GM18508 (cell line): ENCODE measurements around the gene QKI.

Experiments
- ATAC-seq: cut with Tn5 transposase; IDR thresholded peaks from one replicate; pipeline ENCODE4 v1.9.1; 2021; ENCODE audit warnings: moderate number of reproducible peaks; ENCODE audit not compliant: insufficient read depth, unreplicated experiment

QKI gene

GRCh38 chr6:163522033-163522432 lies 107.5 kb downstream of the QKI start:
- ATAC-seq: no peak

DNA sequence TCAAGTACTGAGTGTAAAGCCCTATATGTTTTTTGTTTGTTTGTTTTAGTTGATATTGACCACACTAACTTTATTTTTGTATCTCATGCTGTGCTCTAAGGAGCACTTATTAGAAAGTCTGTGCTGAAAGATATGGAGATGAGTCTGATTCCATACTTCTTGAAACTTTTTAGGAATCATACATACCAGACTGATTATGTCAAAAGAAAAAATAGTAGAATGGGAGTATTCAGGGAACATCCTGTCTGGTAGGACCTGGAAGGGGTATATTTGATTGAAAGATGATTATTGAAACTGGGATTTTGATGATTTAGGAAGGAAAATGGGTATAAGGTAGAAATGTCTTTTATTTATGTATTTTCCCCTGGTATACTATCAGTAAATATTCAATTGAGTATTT lies 111.4 kb downstream of the QKI start:
- no peak for ATAC-seq

GRCh38 chr6:163526346-163526745 lies 111.8 kb downstream of the QKI start:
- ATAC-seq: no peak

GRCh38 chr6:163527291-163527690 lies 112.8 kb downstream of the QKI start:
- ATAC-seq: no peak

- no peak for ATAC-seq
Observed at GRCh38 chr6:163529605-163530004, 115.1 kb downstream of the QKI start.

- no peak for ATAC-seq
Observed at GRCh38 chr6:163530406-163530805, 115.9 kb downstream of the QKI start.

DNA sequence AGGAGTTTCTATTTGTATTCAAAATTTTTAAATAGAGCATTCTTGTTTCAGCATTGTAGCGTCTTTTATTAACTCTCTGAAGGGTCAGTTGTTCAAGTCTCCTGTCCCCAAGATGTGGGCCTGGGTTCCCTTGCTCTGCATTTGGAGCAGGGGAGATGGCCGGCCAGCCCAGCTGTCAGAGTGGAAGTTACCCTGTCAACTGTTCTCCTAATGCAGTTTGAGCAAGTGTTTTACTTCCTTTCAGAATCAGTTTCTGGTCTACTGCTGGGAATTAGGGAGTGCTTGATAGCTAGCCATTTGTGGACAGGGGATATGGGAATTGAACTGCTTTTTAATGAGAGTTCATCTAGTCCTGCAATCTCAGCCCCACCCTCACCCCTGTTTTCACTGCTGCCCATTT lies 116.6 kb downstream of the QKI start:
- no peak for ATAC-seq

- no peak for ATAC-seq
Observed at GRCh38 chr6:163532526-163533078, 118.1 kb downstream of the QKI start.

- no peak for ATAC-seq
Observed at GRCh38 chr6:163533443-163533842, 118.9 kb downstream of the QKI start.

GRCh38 chr6:163536770-163537169 lies 122.3 kb downstream of the QKI start:
- ATAC-seq: no peak

GRCh38 chr6:163538331-163538730 lies 123.8 kb downstream of the QKI start:
- ATAC-seq: no peak

DNA sequence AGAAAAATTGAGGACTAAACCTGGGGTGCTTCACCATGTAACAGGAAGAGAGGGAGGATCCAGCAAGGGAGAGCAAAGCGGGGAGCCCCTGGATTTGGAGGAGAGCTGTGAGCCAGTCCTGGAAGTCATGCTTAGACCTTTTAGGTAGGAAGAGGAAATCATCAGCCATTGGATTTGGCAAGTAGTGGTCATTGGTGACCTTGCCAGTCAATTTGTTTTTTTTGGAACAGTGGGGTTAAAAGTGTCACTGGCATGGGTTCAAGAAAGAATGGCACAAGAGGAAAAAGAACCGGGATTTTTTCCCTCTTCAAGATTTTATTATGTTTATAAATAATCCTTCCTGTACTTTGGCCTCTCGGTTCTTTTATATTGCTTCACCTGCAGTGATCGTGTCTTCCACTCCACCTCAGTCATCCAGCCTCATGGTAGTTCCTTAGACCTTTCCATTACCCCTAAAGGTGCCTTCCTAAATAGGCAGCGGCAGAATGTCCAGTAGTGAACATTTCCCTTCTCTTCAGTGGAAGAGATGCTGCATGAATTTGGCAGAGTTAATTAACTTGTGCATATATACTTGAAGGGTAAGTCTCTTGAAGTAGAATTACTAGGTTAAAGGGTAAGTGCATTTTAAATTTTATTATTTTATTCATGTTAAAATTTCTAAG lies 124.7 kb downstream of the QKI start:
- ATAC-seq: no peak

GRCh38 chr6:163543321-163543720 lies 128.8 kb downstream of the QKI start:
- no peak for ATAC-seq

- ATAC-seq: no peak
Observed at GRCh38 chr6:163545370-163545769, 130.9 kb downstream of the QKI start.

GRCh38 chr6:163547287-163547686 lies 132.8 kb downstream of the QKI start:
- no peak for ATAC-seq

- ATAC-seq: no peak
Observed at GRCh38 chr6:163548624-163549023, 134.1 kb downstream of the QKI start.

- ATAC-seq: no peak
Observed at GRCh38 chr6:163554032-163554431, 139.5 kb downstream of the QKI start.

DNA sequence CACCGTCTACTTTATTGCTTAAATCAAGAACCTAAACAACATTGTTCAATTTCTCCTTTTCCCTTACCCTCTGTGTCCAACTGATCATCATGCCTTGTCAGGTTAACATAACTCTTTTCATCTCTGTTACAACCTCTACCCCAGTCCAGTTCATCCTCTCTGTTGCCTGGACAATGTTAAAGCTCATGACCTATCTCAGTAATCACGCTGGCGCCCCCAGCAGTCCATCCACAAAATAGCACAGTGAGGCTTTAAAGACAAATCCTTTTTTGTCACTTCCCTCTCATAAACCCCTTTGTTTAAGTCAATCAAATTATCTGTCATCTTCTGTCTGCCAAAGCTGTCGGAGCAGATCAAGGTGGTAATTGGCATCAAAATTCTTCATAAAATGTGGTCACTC lies 140.1 kb downstream of the QKI start:
- ATAC-seq: no peak

- no peak for ATAC-seq
Observed at GRCh38 chr6:163559661-163560060, 145.1 kb downstream of the QKI start.

- no peak for ATAC-seq
Observed at GRCh38 chr6:163563318-163563717, 148.8 kb downstream of the QKI start.

DNA sequence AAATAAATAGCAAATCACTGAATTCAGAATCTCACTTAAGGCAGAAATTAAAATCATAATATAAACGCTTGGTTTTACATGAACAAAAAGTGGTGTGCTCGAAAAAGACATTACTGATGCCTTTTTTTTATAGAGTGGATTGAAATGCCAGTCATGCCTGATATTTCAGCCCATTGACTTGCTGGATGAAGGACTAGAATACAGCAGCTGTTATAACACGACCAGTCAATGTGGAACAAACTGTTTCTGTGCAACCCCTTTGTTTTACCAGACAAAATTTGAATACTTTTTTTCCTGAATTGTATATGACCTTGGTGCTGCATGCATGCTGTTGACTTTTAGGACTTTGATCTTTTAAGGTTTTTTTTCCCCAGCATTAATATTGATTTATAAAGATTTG lies 150.0 kb downstream of the QKI start:
- ATAC-seq: no peak

DNA sequence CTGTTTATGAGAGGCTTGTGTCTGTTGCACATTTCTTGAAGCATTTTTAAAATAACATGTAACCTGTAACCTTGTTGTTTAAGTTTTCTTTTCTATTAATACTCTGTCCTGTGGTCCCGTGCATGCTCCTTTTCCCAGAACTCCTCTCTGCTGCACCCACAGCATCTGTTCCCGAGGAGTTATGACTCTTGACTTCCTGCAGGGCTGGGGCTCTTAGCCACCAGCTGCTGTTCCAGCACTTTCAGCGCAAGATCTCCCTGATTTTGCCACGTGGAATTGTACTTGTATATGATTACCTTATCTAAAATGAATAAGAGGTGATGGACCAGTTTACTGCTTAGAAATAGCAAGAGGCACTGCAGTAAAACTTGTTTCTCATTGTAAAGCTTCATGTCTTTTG lies 150.6 kb downstream of the QKI start:
- no peak for ATAC-seq
